Suprapubic skin (tissue), 4 donors: ENCODE results near the gene CBR1. TPM values are rescaled to one million over a fixed set of nuclear protein-coding genes. Genes with fewer than 3 reads are reported as not detected.

Experiments
- DNase-seq, 2 donors: peaks; one replicate each; pipeline ENCODE4 v3.0.0-alpha.2; 2019; ENCODE audit warnings: low spot score in 2 of 2
- H3K27ac ChIP-seq: fragments of 200-600 bp; sonication (generic); one replicate; pipeline ENCODE4 v1.5.1; 2019
- H3K27me3 ChIP-seq: fragments of 200-600 bp; sonication (generic); one replicate; pipeline ENCODE4 v1.5.1; 2019
- H3K36me3 ChIP-seq: fragments of 200-600 bp; sonication (generic); one replicate; pipeline ENCODE4 v1.5.1; 2019
- H3K4me1 ChIP-seq: fragments of 200-600 bp; sonication (generic); one replicate; pipeline ENCODE4 v1.5.1; 2019
- H3K4me3 ChIP-seq: fragments of 200-600 bp; sonication (generic); one replicate; pipeline ENCODE4 v1.5.1; 2019; ENCODE audit warnings: mild to moderate bottlenecking
- H3K9me3 ChIP-seq: fragments of 200-600 bp; sonication (generic); one replicate; pipeline ENCODE4 v1.5.1; 2019
- CTCF ChIP-seq, 2 donors: fragments of 200-600 bp in 1 of 2; fragments of 450-650 bp in 1 of 2; sonication (generic) in 1 of 2; IDR thresholded peaks; one replicate each; pipeline ENCODE4 v1.5.1; 2016 to 2019; ENCODE audit warnings: antibody characterized with exemption in 2 of 2, mild to moderate bottlenecking in 1 of 2, moderate library complexity in 1 of 2
- EP300 ChIP-seq: sonication (generic); formaldehyde crosslinking; IDR thresholded peaks from one replicate; pipeline ENCODE4 v1.6.1; 2017; ENCODE audit warnings: antibody characterized with exemption
- POLR2A ChIP-seq, 2 donors: fragments of 450-650 bp; IDR thresholded peaks; one replicate each; pipeline ENCODE4 v1.6.1; 2017; ENCODE audit warnings: antibody characterized with exemption in 2 of 2, mild to moderate bottlenecking in 2 of 2, moderate library complexity in 2 of 2
- POLR2AphosphoS5 ChIP-seq, 3 donors: sonication (generic); formaldehyde crosslinking; IDR thresholded peaks; one replicate each; pipeline ENCODE4 v1.6.1; 2017; ENCODE audit warnings: antibody characterized with exemption in 3 of 3
- WGBS: methylation state at CpG from one replicate; pipeline ENCODE4 v1.1.5; 2018; 5-methylcytosine and 5-hydroxymethylcytosine counted together
- total RNA-seq, 4 donors: library from RNA; depleted of rRNA; stranded (reverse); fragments of >200 nt; gene quantifications; one replicate each; pipeline ENCODE4 v1.1.0, GENCODE V29; 2016

Gene CBR1
- total RNA-seq, 4 donors from 2014 or later = 205 to 450 (median 302) TPM

DNA sequence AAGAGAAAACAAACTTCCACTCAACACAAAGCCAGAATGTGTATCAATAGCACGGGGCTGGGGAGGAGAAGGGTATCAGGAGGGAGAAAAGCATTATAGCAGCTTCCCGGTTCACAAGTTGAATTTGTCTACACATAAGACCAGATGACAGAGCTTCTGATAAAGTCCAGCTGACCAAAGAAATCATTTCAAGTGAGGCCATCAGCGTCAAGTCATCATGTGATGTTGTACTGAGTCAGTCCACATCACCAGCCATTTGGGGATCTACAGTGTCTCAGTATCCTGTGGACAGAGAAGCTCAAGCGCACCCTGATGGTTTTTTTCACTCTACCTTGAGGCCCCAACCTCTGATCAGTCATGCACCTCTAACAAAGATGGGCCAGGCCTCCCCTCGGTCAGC lies 42.5 kb upstream of the CBR1 start:
- peak in 1 of 2 donors; percentile 28 for DNase-seq
- TF ChIP-seq POLR2A (IDR thresholded peaks at IDR 0.05) (no peak), EP300 (no peak), POLR2AphosphoS5 (IDR thresholded peaks at IDR 0.05) (no peak), CTCF (IDR thresholded peaks at IDR 0.05) (no peak)
- H3K4me3 ChIP-seq = no peak overlapping the region
- WGBS = 89% methylated on average over 5 of the region's 5 CpGs
- no peaks in the 10 kb centered on the region for H3K27me3 ChIP-seq
- no peak overlapping the region for H3K27ac ChIP-seq
- no peaks in the 10 kb centered on the region for H3K36me3 ChIP-seq
- peaks cover 4% of the 10 kb centered on the region for H3K4me1 ChIP-seq
- no peaks in the 10 kb centered on the region for H3K9me3 ChIP-seq

DNA sequence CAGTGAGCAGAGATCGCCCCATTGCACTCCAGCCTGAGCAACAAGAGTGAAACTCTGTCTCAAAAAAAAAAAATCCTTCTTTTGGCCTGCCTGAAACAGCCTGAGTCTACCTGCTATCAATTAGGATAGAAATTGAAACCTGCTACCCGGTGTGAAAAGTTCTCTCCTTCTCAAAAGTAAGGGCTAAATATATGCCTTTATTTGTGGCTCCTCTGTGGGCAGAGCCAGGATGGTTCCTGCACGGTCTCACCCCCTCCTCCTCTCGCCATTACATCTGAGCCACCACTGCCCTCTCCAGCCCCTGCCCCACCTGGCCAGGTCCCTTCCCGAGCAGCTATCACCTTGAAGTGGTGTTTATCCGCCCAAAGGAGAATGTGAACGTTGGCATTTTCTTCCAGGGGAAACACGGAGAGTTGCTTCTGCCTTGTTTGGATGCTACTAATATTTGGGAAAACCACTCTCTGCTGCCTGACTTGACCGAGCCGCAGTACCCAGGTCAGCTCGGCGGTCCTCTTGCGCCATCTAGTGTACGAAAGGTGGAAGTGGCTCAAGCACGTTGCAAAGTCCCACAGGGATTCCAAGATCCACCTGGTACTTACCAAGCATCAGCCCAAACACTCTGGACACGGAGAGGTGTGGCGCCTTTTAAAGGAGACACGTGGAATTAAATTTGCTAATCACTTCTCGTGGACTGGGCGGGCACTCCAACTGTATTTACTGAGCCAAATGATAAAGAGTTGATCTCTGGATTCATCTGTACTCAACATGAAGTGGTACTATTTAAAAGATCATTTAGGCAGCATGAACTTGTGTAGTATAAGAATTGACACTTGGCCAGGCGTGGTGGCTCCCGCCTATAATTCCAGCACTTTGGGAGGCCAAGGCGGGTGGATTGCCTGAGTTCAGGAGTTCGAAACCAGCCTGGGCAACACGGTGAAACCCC lies 41.4 kb upstream of the CBR1 start:
- Histone ChIP-seq H3K27me3 (no peaks in the 10 kb centered on the region), H3K4me3 (no peak overlapping the region), H3K9me3 (no peaks in the 10 kb centered on the region), H3K36me3 (no peaks in the 10 kb centered on the region), H3K27ac (no peak overlapping the region), H3K4me1 (peaks cover 4% of the 10 kb centered on the region)
- 30% methylated on average over 22 of the region's 25 CpGs for WGBS
- TF ChIP-seq POLR2A (IDR thresholded peaks at IDR 0.05) (no peak), CTCF (IDR thresholded peaks at IDR 0.05) (peak; percentile 90 to 93)
- peak; percentile 83 to 86 for DNase-seq

- no peaks in the 10 kb centered on the region for H3K27me3 ChIP-seq
- H3K27ac ChIP-seq = no peak overlapping the region
- H3K4me3 ChIP-seq = no peak overlapping the region
- peaks cover 2% of the 10 kb centered on the region for H3K36me3 ChIP-seq
- DNase-seq = peak in 1 of 2 donors; percentile 20
- TF ChIP-seq POLR2A (IDR thresholded peaks at IDR 0.05) (no peak), EP300 (no peak), CTCF (IDR thresholded peaks at IDR 0.05) (no peak), POLR2AphosphoS5 (IDR thresholded peaks at IDR 0.05) (no peak)
- H3K4me1 ChIP-seq = peaks cover 4% of the 10 kb centered on the region
- no peaks in the 10 kb centered on the region for H3K9me3 ChIP-seq
- WGBS = 94% methylated on average over 8 of the region's 8 CpGs
These were observed 40.5 kb upstream of the CBR1 start for GRCh38 chr21:36029309-36029708.

GRCh38 chr21:36030581-36031189 lies 39.1 kb upstream of the CBR1 start:
- TF ChIP-seq CTCF (IDR thresholded peaks at IDR 0.05) (no peak), POLR2AphosphoS5 (IDR thresholded peaks at IDR 0.05) (no peak), POLR2A (IDR thresholded peaks at IDR 0.05) (no peak), EP300 (no peak)
- H3K27ac ChIP-seq = no peak overlapping the region
- H3K27me3 ChIP-seq = no peaks in the 10 kb centered on the region
- H3K9me3 ChIP-seq = no peaks in the 10 kb centered on the region
- H3K4me1 ChIP-seq = peaks cover 4% of the 10 kb centered on the region
- DNase-seq = peak in 1 of 2 donors; percentile 37
- no peak overlapping the region for H3K4me3 ChIP-seq
- 68% methylated on average over 16 of the region's 16 CpGs for WGBS
- H3K36me3 ChIP-seq = peaks cover 16% of the 10 kb centered on the region
